Measurements from ENCODE around the gene SLC40A1. TPM values are rescaled to one million over a fixed set of nuclear protein-coding genes. Genes with fewer than 3 reads are reported as not detected.

The SLC40A1 gene
- total and polyA plus RNA-seq, 3 donors from 2014 or later = 52.3 to 64.0 (median 58.7) TPM

DNA sequence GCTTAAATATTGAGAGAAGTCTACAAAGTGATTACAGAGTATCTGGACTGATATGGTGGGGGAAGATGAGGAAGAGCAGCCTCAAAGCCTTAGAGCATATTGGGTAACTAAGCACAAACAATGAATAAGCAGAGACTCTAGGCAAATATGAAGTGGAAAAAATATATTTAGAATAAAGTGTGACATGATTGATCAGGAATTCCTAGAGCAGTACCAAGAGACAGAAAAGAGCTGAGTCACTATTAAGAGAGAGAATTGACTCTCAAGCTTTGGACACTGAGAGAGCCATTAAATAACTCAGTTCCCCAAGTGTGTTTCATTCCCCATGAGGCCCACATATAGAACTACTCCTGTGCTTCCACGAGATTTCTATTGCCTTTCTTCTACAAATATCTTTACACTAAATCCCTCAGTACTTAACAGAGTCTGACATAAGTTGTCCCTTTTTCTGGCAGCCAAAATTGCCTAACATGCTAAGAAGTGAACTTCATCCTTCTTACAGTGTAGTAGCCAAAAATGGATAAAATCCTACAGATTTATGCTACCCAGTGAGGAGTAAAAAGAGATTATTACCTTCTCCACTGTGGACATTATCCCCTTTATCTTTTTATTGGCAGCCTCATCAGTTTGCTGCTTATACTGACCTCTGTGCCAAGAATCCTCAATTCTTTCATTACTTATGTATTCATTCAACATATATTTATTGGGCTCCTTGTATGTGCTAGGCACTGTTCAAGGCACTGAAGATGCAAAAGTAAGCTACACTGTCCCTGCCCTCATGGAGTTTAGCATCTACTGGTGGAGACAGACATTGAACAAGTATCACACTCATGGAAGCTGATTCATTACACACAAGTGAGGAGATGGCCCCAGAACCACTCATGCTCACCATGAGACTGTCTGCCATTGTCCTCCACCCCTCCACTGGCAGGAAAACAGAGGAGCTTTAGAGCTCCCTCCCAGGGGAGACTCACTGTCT, 45.4 kb downstream of the SLC40A1 start:
- no peak for DNase-seq
- TF ChIP-seq, protein P1, sequence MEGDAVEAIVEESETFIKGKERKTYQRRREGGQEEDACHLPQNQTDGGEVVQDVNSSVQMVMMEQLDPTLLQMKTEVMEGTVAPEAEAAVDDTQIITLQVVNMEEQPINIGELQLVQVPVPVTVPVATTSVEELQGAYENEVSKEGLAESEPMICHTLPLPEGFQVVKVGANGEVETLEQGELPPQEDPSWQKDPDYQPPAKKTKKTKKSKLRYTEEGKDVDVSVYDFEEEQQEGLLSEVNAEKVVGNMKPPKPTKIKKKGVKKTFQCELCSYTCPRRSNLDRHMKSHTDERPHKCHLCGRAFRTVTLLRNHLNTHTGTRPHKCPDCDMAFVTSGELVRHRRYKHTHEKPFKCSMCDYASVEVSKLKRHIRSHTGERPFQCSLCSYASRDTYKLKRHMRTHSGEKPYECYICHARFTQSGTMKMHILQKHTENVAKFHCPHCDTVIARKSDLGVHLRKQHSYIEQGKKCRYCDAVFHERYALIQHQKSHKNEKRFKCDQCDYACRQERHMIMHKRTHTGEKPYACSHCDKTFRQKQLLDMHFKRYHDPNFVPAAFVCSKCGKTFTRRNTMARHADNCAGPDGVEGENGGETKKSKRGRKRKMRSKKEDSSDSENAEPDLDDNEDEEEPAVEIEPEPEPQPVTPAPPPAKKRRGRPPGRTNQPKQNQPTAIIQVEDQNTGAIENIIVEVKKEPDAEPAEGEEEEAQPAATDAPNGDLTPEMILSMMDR (IDR thresholded peaks at IDR 0.05) = no peak
- no peak for TF ChIP-seq POLR2A (IDR thresholded peaks at IDR 0.05)
- no peak overlapping the region for H3K4me3 ChIP-seq
- no peaks in the 10 kb centered on the region for H3K36me3 ChIP-seq (ENCODE audit: low read depth, missing control alignments)
- no peaks in the 10 kb centered on the region for H3K9me3 ChIP-seq
- WGBS, 2 donors = 82 to 88% methylated on average over 1 of the region's 1 CpG
- no peaks in the 10 kb centered on the region for H3K27me3 ChIP-seq
- H3K4me1 ChIP-seq = peaks cover 9% of the 10 kb centered on the region
- intact Hi-C loops (cut with DNase I; ENCODE audit: low total_unique reads) = no loop called here
- H3K27ac ChIP-seq = no peak overlapping the region

DNA sequence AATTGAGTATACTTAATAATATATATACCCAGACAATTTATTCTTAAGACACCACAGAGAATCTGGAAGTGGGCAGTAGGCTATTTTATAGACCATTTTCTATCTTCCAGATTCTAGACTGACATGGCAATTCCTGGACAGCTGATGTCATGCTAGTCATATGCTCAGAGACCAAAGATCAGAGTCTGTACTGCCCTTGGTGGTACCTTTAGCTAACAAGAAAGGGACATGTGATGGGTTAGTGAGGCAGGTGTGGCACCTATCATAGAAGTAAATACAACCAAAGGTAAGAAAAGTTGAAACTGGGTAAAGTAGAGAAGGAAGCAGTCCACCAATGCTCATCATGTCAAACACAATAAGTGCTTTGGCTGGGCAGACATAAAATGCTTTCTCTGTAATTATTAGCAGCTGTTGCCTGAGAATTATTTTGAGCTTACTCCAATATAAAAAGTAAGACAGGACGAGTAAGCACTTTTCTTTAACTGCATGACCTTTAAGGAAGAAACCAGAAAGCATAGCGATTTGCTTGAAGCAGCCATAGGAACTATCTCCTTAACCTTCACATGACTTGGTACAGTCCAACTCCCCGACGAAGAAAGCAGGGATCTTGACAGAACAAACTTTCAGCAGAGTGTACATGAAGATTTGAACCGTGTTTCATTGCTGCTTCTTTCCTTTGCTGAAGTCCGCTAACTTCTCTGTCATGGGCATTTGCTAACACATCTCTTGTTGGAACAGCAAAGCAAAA, 47.1 kb downstream of the SLC40A1 start:
- Histone ChIP-seq H3K27ac (peak overlapping the region in 1 of 2 donors; percentile 15), H3K27me3 (no peaks in the 10 kb centered on the region), H3K36me3 (ENCODE audit: low read depth, missing control alignments) (no peaks in the 10 kb centered on the region), H3K4me3 (no peak overlapping the region), H3K4me1 (peaks cover 9% of the 10 kb centered on the region), H3K9me3 (no peaks in the 10 kb centered on the region)
- intact Hi-C loops (cut with DNase I; ENCODE audit: low total_unique reads) = no loop called here
- TF ChIP-seq, protein P1 (IDR thresholded peaks at IDR 0.05) = no peak
- no peak for TF ChIP-seq POLR2A (IDR thresholded peaks at IDR 0.05)
- WGBS, 2 donors = 58 to 61% methylated on average over 6 of the region's 6 CpGs
- DNase-seq = no peak

DNA sequence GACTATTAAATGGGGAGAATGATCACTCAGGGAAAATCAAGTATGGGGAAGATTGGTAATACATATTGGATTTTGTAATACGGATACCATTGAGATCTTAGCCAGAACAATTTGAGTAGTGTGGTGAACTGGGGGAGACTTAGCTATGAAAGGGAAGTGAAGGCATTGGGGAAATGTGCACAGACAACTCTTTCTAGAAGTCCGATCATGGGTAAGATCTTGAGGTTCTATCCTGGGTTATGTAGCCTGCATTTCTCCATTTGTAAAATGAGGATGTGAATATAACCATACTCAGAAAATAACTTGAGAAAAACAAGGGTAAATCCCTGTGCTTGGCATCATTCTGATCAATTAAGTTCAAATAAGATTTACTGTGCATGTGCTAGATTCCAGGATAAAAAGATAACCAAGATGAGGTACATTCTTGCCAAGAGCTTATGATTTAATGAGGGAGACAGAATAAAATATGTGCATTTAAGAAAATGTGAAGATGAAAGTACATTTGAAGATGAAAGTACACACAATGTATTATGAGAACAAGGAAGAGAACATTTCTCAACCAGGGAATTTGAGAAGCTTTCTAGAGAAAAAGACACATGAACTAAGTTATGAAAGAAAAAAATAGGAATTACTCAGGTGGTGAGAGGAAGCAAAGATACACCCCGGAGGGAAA, 49.5 kb downstream of the SLC40A1 start:
- intact Hi-C loops (cut with DNase I; ENCODE audit: low total_unique reads) = no loop called here
- 85 to 86% methylated on average over 3 of the region's 3 CpGs for WGBS, 2 donors
- Histone ChIP-seq H3K4me3 (no peak overlapping the region), H3K4me1 (peaks cover 9% of the 10 kb centered on the region), H3K27ac (no peak overlapping the region), H3K36me3 (ENCODE audit: low read depth, missing control alignments) (no peaks in the 10 kb centered on the region), H3K9me3 (no peaks in the 10 kb centered on the region), H3K27me3 (no peaks in the 10 kb centered on the region)
- no peak for DNase-seq
- TF ChIP-seq, protein P1 (IDR thresholded peaks at IDR 0.05) = no peak
- TF ChIP-seq POLR2A (IDR thresholded peaks at IDR 0.05) = no peak

DNA sequence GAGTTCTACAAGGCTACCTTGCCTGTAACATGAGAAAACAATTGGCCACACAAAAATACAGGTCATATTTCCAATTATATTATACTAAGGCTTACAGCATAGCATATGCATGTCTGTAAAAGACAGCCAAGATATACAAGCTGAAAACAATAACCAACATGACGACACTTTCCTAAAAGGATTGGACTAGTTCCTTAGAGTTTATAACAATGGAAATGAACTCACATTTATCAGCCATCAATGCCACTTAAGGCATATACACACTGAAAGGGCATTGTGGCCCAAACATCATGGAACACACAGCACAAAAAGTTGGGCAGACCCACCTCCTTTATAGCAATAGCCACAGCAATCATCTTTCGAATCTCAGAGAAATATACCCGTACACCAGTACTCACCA, 52.0 kb downstream of the SLC40A1 start:
- H3K9me3 ChIP-seq = no peaks in the 10 kb centered on the region
- H3K27me3 ChIP-seq = no peaks in the 10 kb centered on the region
- no peak overlapping the region for H3K27ac ChIP-seq
- intact Hi-C loops (cut with DNase I; ENCODE audit: low total_unique reads) = no loop called here
- H3K4me1 ChIP-seq = peaks cover 5% of the 10 kb centered on the region
- WGBS, 2 donors = 83 to 95% methylated on average over 3 of the region's 3 CpGs
- H3K4me3 ChIP-seq = no peak overlapping the region
- DNase-seq = no peak
- no peaks in the 10 kb centered on the region for H3K36me3 ChIP-seq (ENCODE audit: low read depth, missing control alignments)
- TF ChIP-seq, protein P1 (IDR thresholded peaks at IDR 0.05) = no peak
- no peak for TF ChIP-seq POLR2A (IDR thresholded peaks at IDR 0.05)
